B cell (primary cell): ENCODE results near the gene ANTKMT. TPM values are rescaled to one million over a fixed set of nuclear protein-coding genes. Genes with fewer than 3 reads are reported as not detected.

Experiments used
- ATAC-seq: fragments of 200-7000 bp; cut with Tn5 transposase; one replicate; pipeline ENCODE4 v1.10.0; 2021; ENCODE audit warnings: low read depth, mild to moderate bottlenecking, moderate number of reproducible peaks, moderate library complexity
- CTCF ChIA-PET: fragments of 350-600 bp; sonication (Branson Sonifier 250); formaldehyde crosslinking; loops from one replicate; lab custom pipeline; 2021; ENCODE audit warnings: antibody characterized with exemption, inconsistent platforms; lab: Charles Lee
- POLR2A ChIA-PET: fragments of 350-600 bp; sonication (Branson Sonifier 250); formaldehyde crosslinking; loops from one replicate; lab custom pipeline; 2021; ENCODE audit warnings: antibody characterized with exemption; lab: Charles Lee
- DNase-seq: peaks from one replicate; pipeline ENCODE4 v3.0.0; 2013
- H2AFZ ChIP-seq: 2 replicates; pipeline ENCODE4 v1.6.1; 2012; ENCODE audit warnings: mild to moderate bottlenecking, low read depth, low read length; ENCODE audit not compliant: insufficient read depth, poor library complexity, severe bottlenecking
- H3K27ac ChIP-seq, 2 donors: 1 replicate in 1 of 2; 2 replicates in 1 of 2; pipeline ENCODE4 v1.5.1; 2012 to 2013; ENCODE audit warnings: low read length in 2 of 2, mild to moderate bottlenecking in 2 of 2, moderate library complexity in 1 of 2
- H3K27me3 ChIP-seq, 4 experiments: fragments of 200-600 bp in 1 of 4; sonication (generic) in 1 of 4; replicated peaks in 1 of 4; 1 replicate in 2 of 4; 2 replicates in 2 of 4; pipeline versions ENCODE4 v1.6.1 to v1.7.0; 2013 to 2016; ENCODE audit warnings: low read length in 3 of 4, mild to moderate bottlenecking in 2 of 4, mixed read lengths in 1 of 4, moderate library complexity in 1 of 4; ENCODE audit not compliant: insufficient read depth in 4 of 4, control insufficient read depth in 3 of 4; ENCODE audit errors: control extremely low read depth in 1 of 4
- H3K36me3 ChIP-seq, 2 experiments: replicated peaks in 1 of 2; 1 replicate in 1 of 2; 2 replicates in 1 of 2; pipeline versions ENCODE4 v1.6.1 to v1.7.1; 2013; ENCODE audit warnings: low read length in 1 of 2; ENCODE audit not compliant: insufficient read depth in 2 of 2, control insufficient read depth in 1 of 2; ENCODE audit errors: control extremely low read depth in 1 of 2, extremely low read depth in 1 of 2
- H3K4me1 ChIP-seq, 2 donors: fragments of 200-600 bp in 1 of 2; sonication (generic) in 1 of 2; 1 replicate in 1 of 2; 2 replicates in 1 of 2; pipeline versions ENCODE4 v1.5.1 to v1.6.1; 2013 to 2017; ENCODE audit warnings: low read length in 2 of 2; ENCODE audit not compliant: control insufficient read depth in 2 of 2, insufficient read depth in 2 of 2
- H3K4me2 ChIP-seq: replicated peaks from 2 replicates; pipeline ENCODE3; 2012; ENCODE audit warnings: mild to moderate bottlenecking, low read depth, low read length; ENCODE audit not compliant: poor library complexity, severe bottlenecking
- H3K4me3 ChIP-seq, 5 experiments: fragments of 200-600 bp in 1 of 5; sonication (generic) in 1 of 5; 1 replicate in 3 of 5; 2 replicates in 2 of 5; pipeline versions ENCODE4 v1.5.1 to v1.7.0; 2011 to 2016; ENCODE audit warnings: low read length in 4 of 5, mild to moderate bottlenecking in 4 of 5, low read depth in 2 of 5, control low read depth in 1 of 5, moderate library complexity in 1 of 5; ENCODE audit not compliant: insufficient read depth in 1 of 5; ENCODE audit errors: control extremely low read depth in 1 of 5, extremely low read depth in 1 of 5
- H3K79me2 ChIP-seq: fragments of 200-600 bp; sonication (generic); one replicate; pipeline ENCODE4 v1.6.0; 2016; ENCODE audit warnings: low read length; ENCODE audit not compliant: control insufficient read depth, insufficient read depth
- H3K9ac ChIP-seq: fragments of 200-600 bp; sonication (generic); 2 replicates; pipeline ENCODE4 v1.6.1; 2017; ENCODE audit warnings: mild to moderate bottlenecking, low read length, moderate library complexity
- H3K9me3 ChIP-seq, 3 donors: one replicate each; pipeline versions ENCODE4 v1.6.1 to v1.7.1; 2013; ENCODE audit warnings: low read length in 2 of 3; ENCODE audit not compliant: control insufficient read depth in 2 of 3, insufficient read depth in 1 of 3; ENCODE audit errors: control extremely low read depth in 1 of 3
- H4K20me1 ChIP-seq: 2 replicates; pipeline ENCODE4 v1.6.0; 2012; ENCODE audit warnings: mild to moderate bottlenecking, low read length; ENCODE audit not compliant: insufficient read depth, control insufficient read depth, poor library complexity, severe bottlenecking
- H3K27ac Mint-ChIP-seq: one replicate; pipeline ENCODE4 v1.8.0; 2021; ENCODE audit warnings: mixed read lengths
- H3K27me3 Mint-ChIP-seq: one replicate; pipeline ENCODE4 v1.8.0; 2021; ENCODE audit warnings: mixed read lengths
- H3K4me1 Mint-ChIP-seq: one replicate; pipeline ENCODE4 v1.8.0; 2021; ENCODE audit warnings: mixed read lengths
- H3K4me3 Mint-ChIP-seq: one replicate; pipeline ENCODE4 v1.8.0; 2021; ENCODE audit warnings: mixed read lengths
- H3K9me3 Mint-ChIP-seq: one replicate; pipeline ENCODE4 v1.8.0; 2022; ENCODE audit warnings: mixed read lengths; ENCODE audit not compliant: insufficient read depth
- EZH2 ChIP-seq: IDR thresholded peaks from 2 replicates; pipeline ENCODE4 v1.6.1; 2012; ENCODE audit warnings: borderline replicate concordance, low read depth, mild to moderate bottlenecking, moderate library complexity, low read length; ENCODE audit not compliant: insufficient read depth, poor library complexity, severe bottlenecking
- WGBS: methylation state at CpG from one replicate; pipeline ENCODE4 v1.1.5; 2013; ENCODE audit warnings: missing lambda C conversion rate; ENCODE audit not compliant: insufficient coverage; 5-methylcytosine and 5-hydroxymethylcytosine counted together
- intact Hi-C: fragments of 100-400 bp; cut with micrococcal nuclease; formaldehyde crosslinking; loops from one replicate; pipeline ENCODE4 v1.10.0; 2022
- polyA plus RNA-seq: library from polyadenylated mRNA; depleted of rRNA; stranded (reverse); fragments of >200 nt; gene quantifications from 2 replicates; pipeline ENCODE4 v1.2.3, GENCODE V29; 2012
- total RNA-seq, 2 donors: library from RNA; stranded (reverse); fragments of 120-200 nt in 1 of 2; gene quantifications; 1 replicate in 1 of 2; 2 replicates in 1 of 2; pipeline versions ENCODE4 v1.2.3 to v1.2.4, GENCODE V29; 2013 to 2022
- TF ChIP-seq, protein P1 (sequence below): fragments of 200-600 bp; IDR thresholded peaks from one replicate; pipeline ENCODE4 v1.8.0; 2022; ENCODE audit warnings: antibody characterized with exemption, mild to moderate bottlenecking

The ANTKMT gene
- total and polyA plus RNA-seq, 2 donors (not counting 1 experiment from before 2014, with no cell fraction given): 41.0 to 54.1 TPM

DNA sequence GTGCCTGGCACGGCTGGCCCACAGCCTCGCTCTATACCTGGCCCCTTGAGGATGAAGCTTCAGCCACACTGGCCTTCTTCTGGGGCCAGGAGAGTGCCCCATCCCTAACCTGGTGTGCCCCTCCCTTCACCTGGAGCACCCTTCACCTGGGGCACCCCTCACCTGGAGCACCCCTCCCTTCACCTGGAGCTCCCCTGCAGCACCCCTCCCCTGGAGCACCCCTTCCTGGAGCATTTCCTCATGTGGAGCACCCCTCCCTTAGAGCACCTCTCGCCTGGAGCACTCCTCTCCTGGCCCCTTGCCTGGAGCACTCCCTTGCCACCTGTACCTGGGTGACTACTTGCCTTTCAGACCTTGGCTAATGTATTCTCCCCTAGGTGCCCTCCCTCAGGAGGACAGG, 12.9 kb upstream of the ANTKMT start:
- no peak for DNase-seq
- H3K79me2 ChIP-seq: no peaks in the 10 kb centered on the region
- no peak overlapping the region for H3K27ac Mint-ChIP-seq
- peaks cover 4% of the 10 kb centered on the region for H3K4me1 Mint-ChIP-seq
- no peak overlapping the region for H3K4me3 ChIP-seq
- TF ChIP-seq, protein P1, sequence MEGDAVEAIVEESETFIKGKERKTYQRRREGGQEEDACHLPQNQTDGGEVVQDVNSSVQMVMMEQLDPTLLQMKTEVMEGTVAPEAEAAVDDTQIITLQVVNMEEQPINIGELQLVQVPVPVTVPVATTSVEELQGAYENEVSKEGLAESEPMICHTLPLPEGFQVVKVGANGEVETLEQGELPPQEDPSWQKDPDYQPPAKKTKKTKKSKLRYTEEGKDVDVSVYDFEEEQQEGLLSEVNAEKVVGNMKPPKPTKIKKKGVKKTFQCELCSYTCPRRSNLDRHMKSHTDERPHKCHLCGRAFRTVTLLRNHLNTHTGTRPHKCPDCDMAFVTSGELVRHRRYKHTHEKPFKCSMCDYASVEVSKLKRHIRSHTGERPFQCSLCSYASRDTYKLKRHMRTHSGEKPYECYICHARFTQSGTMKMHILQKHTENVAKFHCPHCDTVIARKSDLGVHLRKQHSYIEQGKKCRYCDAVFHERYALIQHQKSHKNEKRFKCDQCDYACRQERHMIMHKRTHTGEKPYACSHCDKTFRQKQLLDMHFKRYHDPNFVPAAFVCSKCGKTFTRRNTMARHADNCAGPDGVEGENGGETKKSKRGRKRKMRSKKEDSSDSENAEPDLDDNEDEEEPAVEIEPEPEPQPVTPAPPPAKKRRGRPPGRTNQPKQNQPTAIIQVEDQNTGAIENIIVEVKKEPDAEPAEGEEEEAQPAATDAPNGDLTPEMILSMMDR: no peak
- no peak for TF ChIP-seq EZH2
- H3K9me3 Mint-ChIP-seq: no peaks in the 10 kb centered on the region
- 62% methylated on average over 3 of the region's 3 CpGs for WGBS
- no peak overlapping the region for H3K9ac ChIP-seq
- H4K20me1 ChIP-seq: no peaks in the 10 kb centered on the region
- H3K9me3 ChIP-seq: peaks cover 0 to 25% (median 0%) of the 10 kb centered on the region in 3 donors
- no peak for ATAC-seq
- H2AFZ ChIP-seq: no peak overlapping the region
- H3K4me2 ChIP-seq: no peak overlapping the region
- no peak overlapping the region for H3K4me3 Mint-ChIP-seq
- intact Hi-C loops: no loop called here
- ChIA-PET POLR2A (no interaction called here), CTCF (interaction anchor here (1.2 to 1.3 kb wide), 2 partner anchors 8 to 33 kb away, joined by 3 read pairs; partner anchors contain the start of gene CIAO3)
- no peaks in the 10 kb centered on the region for H3K36me3 ChIP-seq
- peaks cover 10 to 12% of the 10 kb centered on the region in 2 donors for H3K4me1 ChIP-seq
- H3K27me3 Mint-ChIP-seq: peaks cover 27% of the 10 kb centered on the region
- no peak overlapping the region for H3K27ac ChIP-seq
- peaks cover 0 to 78% (median 38%) of the 10 kb centered on the region in 4 experiments for H3K27me3 ChIP-seq

DNA sequence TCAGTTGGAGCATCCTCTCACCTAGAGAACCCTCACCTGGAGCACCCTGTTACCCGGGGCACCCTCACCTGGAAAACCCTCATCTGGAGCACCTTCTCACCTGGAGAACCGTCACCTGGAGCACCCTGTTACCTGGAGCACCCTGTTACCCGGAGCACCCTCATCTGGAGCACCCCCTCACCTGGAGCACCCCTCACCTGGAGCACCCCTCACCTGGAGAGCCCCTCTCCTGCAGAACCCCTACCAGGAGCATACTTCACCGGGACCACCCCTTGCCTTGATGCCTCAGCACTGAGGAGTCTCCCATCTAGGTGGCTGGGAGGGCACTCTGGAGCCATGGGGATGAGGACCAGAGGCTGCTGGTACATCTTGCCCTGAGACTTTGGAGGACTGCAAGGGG, 12.0 kb upstream of the ANTKMT start:
- ATAC-seq: no peak
- no peak for DNase-seq
- H3K4me2 ChIP-seq: no peak overlapping the region
- no peak overlapping the region for H3K9ac ChIP-seq
- POLR2A ChIA-PET: no interaction called here
- intact Hi-C loops: no loop called here
- no peak overlapping the region for H2AFZ ChIP-seq
- no peaks in the 10 kb centered on the region for H4K20me1 ChIP-seq
- no peaks in the 10 kb centered on the region for H3K79me2 ChIP-seq
- peaks cover 26% of the 10 kb centered on the region for H3K27me3 Mint-ChIP-seq
- H3K4me3 Mint-ChIP-seq: no peak overlapping the region
- no peak overlapping the region for H3K4me3 ChIP-seq
- TF ChIP-seq, protein P1: no peak
- no peak for TF ChIP-seq EZH2
- H3K27ac Mint-ChIP-seq: no peak overlapping the region
- H3K27me3 ChIP-seq: peaks cover 0 to 73% (median 35%) of the 10 kb centered on the region in 4 experiments
- peaks cover 10 to 12% of the 10 kb centered on the region in 2 donors for H3K4me1 ChIP-seq
- H3K9me3 ChIP-seq: peaks cover 0 to 17% (median 0%) of the 10 kb centered on the region in 3 donors
- CTCF ChIA-PET: interaction anchor here (7.6 kb wide), 1 partner anchor 76 kb away, joined by 94 read pairs; the partner anchor contains the start of genes CHTF18 and RPUSD1
- peaks cover 4% of the 10 kb centered on the region for H3K4me1 Mint-ChIP-seq
- no peaks in the 10 kb centered on the region for H3K9me3 Mint-ChIP-seq
- H3K27ac ChIP-seq: no peak overlapping the region
- WGBS: 80% methylated on average over 3 of the region's 4 CpGs
- H3K36me3 ChIP-seq: no peaks in the 10 kb centered on the region
